GM23338 (cell line): Measurements from ENCODE around the gene UNC5C.

ENCODE experiments used
- CREB1 ChIP-seq: fragments of 250-450 bp; sonication (Bioruptor Pico); IDR thresholded peaks from 2 replicates; pipeline ENCODE4 v1.5.0; 2020; ENCODE audit warnings: low read depth, mild to moderate bottlenecking, moderate library complexity
- EZH2 ChIP-seq: fragments of 200-600 bp; sonication (generic); IDR thresholded peaks from one replicate; pipeline ENCODE4 v1.8.0; 2017; ENCODE audit warnings: antibody characterized with exemption, mild to moderate bottlenecking, low read depth; ENCODE audit not compliant: unreplicated experiment
- EZH2phosphoT487 ChIP-seq: fragments of 200-600 bp; sonication (generic); IDR thresholded peaks from one replicate; pipeline ENCODE4 v1.8.1; 2018; ENCODE audit warnings: antibody characterized with exemption; ENCODE audit not compliant: unreplicated experiment
- JUNB ChIP-seq: IDR thresholded peaks from one replicate; pipeline ENCODE4 v1.6.1; 2016; ENCODE audit warnings: antibody characterized with exemption; ENCODE audit not compliant: unreplicated experiment
- NANOG ChIP-seq: IDR thresholded peaks from 2 replicates; pipeline ENCODE4 v1.6.1; 2016; ENCODE audit warnings: antibody characterized with exemption, borderline replicate concordance
- POLR2AphosphoS5 ChIP-seq: IDR thresholded peaks from 2 replicates; pipeline ENCODE4 v1.6.1; 2016; ENCODE audit warnings: antibody characterized with exemption, low read depth
- STAT1 ChIP-seq: IDR thresholded peaks from one replicate; pipeline ENCODE4 v1.6.1; 2016; ENCODE audit warnings: antibody characterized with exemption; ENCODE audit not compliant: unreplicated experiment
- ZNF114 ChIP-seq: fragments of 250-450 bp; sonication (Bioruptor Pico); IDR thresholded peaks from 2 replicates; pipeline ENCODE4 v1.5.0; 2020; ENCODE audit warnings: mild to moderate bottlenecking, moderate library complexity
- ZNF331 ChIP-seq: fragments of 250-450 bp; sonication (Bioruptor Pico); IDR thresholded peaks from 2 replicates; pipeline ENCODE4 v1.5.0; 2020; ENCODE audit warnings: low read depth, mild to moderate bottlenecking, moderate library complexity
- TF ChIP-seq, protein P1 (sequence below), 2 experiments: fragments of 200-600 bp in 1 of 2; sonication (generic) in 1 of 2; conservative IDR thresholded peaks; 2 replicates each; pipeline versions ENCODE4 v1.5.1 to v1.6.1; 2016 to 2017; ENCODE audit warnings: antibody characterized with exemption in 2 of 2, low read depth in 2 of 2, mild to moderate bottlenecking in 2 of 2, moderate library complexity in 1 of 2
- TF ChIP-seq, protein P2 (sequence below): IDR thresholded peaks from one replicate; pipeline ENCODE4 v1.6.1; 2018; ENCODE audit warnings: antibody characterized with exemption; ENCODE audit not compliant: unreplicated experiment
- TF ChIP-seq, protein P3 (sequence below): IDR thresholded peaks from 2 replicates; pipeline ENCODE4 v1.6.1; 2016; ENCODE audit warnings: antibody characterized with exemption
- TF ChIP-seq, protein P4 (sequence below): fragments of 250-450 bp; sonication (Bioruptor Pico); IDR thresholded peaks from 2 replicates; pipeline ENCODE4 v1.5.0; 2020; ENCODE audit warnings: mild to moderate bottlenecking, moderate library complexity

DNA sequence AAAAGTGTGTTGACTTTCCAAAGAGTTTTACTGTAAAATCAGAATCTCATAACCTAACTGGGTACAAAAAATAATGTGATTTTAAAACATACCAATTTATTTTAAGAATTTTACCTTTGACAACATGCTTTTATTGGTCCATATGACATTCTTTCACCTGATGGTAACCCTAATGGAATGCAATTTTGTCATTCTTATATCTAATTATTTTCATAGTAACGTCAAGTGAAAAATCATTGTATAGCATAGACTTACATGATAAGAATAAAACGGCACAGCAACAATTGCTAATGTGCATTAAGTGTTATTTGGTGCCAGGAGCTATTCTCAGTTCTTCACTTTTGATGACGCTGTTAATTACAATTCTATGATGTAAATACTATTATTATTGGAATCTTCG lies 13.6 kb downstream of the UNC5C start:
- no peak for TF ChIP-seq EZH2
- no peak for TF ChIP-seq POLR2AphosphoS5
- TF ChIP-seq ZNF114 (CRISPR knock-in tag), result no peak
- TF ChIP-seq EZH2phosphoT487, result no peak
- TF ChIP-seq, protein P1, sequence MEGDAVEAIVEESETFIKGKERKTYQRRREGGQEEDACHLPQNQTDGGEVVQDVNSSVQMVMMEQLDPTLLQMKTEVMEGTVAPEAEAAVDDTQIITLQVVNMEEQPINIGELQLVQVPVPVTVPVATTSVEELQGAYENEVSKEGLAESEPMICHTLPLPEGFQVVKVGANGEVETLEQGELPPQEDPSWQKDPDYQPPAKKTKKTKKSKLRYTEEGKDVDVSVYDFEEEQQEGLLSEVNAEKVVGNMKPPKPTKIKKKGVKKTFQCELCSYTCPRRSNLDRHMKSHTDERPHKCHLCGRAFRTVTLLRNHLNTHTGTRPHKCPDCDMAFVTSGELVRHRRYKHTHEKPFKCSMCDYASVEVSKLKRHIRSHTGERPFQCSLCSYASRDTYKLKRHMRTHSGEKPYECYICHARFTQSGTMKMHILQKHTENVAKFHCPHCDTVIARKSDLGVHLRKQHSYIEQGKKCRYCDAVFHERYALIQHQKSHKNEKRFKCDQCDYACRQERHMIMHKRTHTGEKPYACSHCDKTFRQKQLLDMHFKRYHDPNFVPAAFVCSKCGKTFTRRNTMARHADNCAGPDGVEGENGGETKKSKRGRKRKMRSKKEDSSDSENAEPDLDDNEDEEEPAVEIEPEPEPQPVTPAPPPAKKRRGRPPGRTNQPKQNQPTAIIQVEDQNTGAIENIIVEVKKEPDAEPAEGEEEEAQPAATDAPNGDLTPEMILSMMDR (conservative IDR thresholded peaks at IDR 0.05; ENCODE audit: low read depth in 2 of 2), result no peak
- TF ChIP-seq, protein P2, sequence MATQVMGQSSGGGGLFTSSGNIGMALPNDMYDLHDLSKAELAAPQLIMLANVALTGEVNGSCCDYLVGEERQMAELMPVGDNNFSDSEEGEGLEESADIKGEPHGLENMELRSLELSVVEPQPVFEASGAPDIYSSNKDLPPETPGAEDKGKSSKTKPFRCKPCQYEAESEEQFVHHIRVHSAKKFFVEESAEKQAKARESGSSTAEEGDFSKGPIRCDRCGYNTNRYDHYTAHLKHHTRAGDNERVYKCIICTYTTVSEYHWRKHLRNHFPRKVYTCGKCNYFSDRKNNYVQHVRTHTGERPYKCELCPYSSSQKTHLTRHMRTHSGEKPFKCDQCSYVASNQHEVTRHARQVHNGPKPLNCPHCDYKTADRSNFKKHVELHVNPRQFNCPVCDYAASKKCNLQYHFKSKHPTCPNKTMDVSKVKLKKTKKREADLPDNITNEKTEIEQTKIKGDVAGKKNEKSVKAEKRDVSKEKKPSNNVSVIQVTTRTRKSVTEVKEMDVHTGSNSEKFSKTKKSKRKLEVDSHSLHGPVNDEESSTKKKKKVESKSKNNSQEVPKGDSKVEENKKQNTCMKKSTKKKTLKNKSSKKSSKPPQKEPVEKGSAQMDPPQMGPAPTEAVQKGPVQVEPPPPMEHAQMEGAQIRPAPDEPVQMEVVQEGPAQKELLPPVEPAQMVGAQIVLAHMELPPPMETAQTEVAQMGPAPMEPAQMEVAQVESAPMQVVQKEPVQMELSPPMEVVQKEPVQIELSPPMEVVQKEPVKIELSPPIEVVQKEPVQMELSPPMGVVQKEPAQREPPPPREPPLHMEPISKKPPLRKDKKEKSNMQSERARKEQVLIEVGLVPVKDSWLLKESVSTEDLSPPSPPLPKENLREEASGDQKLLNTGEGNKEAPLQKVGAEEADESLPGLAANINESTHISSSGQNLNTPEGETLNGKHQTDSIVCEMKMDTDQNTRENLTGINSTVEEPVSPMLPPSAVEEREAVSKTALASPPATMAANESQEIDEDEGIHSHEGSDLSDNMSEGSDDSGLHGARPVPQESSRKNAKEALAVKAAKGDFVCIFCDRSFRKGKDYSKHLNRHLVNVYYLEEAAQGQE, result no peak
- TF ChIP-seq, protein P3, sequence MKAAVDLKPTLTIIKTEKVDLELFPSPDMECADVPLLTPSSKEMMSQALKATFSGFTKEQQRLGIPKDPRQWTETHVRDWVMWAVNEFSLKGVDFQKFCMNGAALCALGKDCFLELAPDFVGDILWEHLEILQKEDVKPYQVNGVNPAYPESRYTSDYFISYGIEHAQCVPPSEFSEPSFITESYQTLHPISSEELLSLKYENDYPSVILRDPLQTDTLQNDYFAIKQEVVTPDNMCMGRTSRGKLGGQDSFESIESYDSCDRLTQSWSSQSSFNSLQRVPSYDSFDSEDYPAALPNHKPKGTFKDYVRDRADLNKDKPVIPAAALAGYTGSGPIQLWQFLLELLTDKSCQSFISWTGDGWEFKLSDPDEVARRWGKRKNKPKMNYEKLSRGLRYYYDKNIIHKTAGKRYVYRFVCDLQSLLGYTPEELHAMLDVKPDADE, result no peak
- no peak for TF ChIP-seq NANOG
- TF ChIP-seq CREB1 (CRISPR knock-in tag), result no peak
- TF ChIP-seq JUNB, result no peak
- no peak for TF ChIP-seq STAT1
- TF ChIP-seq, protein P4, sequence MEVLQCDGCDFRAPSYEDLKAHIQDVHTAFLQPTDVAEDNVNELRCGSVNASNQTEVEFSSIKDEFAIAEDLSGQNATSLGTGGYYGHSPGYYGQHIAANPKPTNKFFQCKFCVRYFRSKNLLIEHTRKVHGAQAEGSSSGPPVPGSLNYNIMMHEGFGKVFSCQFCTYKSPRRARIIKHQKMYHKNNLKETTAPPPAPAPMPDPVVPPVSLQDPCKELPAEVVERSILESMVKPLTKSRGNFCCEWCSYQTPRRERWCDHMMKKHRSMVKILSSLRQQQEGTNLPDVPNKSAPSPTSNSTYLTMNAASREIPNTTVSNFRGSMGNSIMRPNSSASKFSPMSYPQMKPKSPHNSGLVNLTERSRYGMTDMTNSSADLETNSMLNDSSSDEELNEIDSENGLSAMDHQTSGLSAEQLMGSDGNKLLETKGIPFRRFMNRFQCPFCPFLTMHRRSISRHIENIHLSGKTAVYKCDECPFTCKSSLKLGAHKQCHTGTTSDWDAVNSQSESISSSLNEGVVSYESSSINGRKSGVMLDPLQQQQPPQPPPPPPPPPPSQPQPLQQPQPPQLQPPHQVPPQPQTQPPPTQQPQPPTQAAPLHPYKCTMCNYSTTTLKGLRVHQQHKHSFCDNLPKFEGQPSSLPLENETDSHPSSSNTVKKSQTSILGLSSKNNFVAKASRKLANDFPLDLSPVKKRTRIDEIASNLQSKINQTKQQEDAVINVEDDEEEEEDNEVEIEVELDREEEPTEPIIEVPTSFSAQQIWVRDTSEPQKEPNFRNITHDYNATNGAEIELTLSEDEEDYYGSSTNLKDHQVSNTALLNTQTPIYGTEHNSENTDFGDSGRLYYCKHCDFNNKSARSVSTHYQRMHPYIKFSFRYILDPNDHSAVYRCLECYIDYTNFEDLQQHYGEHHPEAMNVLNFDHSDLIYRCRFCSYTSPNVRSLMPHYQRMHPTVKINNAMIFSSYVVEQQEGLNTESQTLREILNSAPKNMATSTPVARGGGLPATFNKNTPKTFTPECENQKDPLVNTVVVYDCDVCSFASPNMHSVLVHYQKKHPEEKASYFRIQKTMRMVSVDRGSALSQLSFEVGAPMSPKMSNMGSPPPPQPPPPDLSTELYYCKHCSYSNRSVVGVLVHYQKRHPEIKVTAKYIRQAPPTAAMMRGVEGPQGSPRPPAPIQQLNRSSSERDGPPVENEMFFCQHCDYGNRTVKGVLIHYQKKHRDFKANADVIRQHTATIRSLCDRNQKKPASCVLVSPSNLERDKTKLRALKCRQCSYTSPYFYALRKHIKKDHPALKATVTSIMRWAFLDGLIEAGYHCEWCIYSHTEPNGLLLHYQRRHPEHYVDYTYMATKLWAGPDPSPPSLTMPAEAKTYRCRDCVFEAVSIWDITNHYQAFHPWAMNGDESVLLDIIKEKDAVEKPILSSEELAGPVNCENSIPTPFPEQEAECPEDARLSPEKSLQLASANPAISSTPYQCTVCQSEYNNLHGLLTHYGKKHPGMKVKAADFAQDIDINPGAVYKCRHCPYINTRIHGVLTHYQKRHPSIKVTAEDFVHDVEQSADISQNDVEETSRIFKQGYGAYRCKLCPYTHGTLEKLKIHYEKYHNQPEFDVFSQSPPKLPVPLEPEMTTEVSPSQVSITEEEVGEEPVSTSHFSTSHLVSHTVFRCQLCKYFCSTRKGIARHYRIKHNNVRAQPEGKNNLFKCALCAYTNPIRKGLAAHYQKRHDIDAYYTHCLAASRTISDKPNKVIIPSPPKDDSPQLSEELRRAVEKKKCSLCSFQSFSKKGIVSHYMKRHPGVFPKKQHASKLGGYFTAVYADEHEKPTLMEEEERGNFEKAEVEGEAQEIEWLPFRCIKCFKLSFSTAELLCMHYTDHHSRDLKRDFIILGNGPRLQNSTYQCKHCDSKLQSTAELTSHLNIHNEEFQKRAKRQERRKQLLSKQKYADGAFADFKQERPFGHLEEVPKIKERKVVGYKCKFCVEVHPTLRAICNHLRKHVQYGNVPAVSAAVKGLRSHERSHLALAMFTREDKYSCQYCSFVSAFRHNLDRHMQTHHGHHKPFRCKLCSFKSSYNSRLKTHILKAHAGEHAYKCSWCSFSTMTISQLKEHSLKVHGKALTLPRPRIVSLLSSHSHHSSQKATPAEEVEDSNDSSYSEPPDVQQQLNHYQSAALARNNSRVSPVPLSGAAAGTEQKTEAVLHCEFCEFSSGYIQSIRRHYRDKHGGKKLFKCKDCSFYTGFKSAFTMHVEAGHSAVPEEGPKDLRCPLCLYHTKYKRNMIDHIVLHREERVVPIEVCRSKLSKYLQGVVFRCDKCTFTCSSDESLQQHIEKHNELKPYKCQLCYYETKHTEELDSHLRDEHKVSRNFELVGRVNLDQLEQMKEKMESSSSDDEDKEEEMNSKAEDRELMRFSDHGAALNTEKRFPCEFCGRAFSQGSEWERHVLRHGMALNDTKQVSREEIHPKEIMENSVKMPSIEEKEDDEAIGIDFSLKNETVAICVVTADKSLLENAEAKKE (CRISPR knock-in tag), result no peak
- no peak for TF ChIP-seq ZNF331
